LHCN-M2 (cell line): ENCODE results near the gene CEP295NL. TPM values are rescaled to one million over a fixed set of nuclear protein-coding genes. Genes with fewer than 3 reads are reported as not detected.
"Not testable (repeated sequence)": the region's sequence is repeated elsewhere in the genome, so short reads cannot be mapped to it uniquely, and the experiment has no call there.

Source experiments
- DNase-seq: peaks from one replicate; pipeline ENCODE4 v3.0.0-alpha.2; 2012; ENCODE audit warnings: low read depth
- total RNA-seq: library from RNA; depleted of rRNA; stranded (reverse); fragments of >200 nt; gene quantifications from 2 replicates; pipeline ENCODE4 v1.2.3, GENCODE V29; 2014

Gene CEP295NL
- total RNA-seq, 1 experiment from 2014 or later, result 0.17 TPM

DNA sequence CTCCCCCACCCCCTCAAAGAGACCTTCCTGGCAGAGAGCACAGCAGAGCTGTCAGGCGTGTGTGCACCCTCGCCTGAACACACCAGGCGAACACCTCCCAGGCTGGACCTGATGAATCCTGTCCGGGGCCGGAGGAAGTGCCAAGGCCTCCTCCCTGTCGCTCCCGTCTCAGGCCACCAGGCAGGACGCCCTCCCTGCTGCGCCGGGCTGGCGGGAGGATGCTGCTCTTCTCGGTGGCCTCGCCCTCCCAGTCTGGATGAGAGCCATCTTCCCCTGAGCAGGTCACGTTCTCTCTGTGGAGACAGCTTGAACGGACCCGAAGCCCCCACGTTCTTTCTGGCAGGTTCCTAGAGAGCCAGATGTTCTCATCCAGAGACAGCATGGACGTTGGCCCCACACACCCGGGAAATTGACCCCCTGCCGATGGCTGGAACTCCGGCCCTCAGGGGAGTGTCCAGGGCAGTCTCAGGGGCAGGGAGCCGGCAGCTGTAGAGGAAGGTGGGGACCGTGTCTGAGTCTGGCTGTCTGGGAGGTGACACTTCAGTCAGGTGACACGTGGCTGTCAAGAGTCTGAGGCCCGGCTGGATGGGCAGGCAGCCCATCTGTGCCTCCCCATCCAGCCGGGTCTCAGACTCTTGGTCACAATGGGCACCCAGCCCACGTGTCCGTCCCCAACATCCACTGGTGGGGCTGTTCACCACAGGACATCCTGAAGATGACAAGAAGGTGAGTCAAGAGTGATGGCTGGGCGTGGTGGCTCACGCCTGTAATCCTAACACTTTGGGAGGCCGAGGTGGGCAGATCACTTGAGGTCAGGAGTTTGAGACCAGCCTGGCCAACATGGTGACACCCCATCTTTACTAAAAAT is 27.1 kb upstream of the CEP295NL start:
- no peak for DNase-seq

DNA sequence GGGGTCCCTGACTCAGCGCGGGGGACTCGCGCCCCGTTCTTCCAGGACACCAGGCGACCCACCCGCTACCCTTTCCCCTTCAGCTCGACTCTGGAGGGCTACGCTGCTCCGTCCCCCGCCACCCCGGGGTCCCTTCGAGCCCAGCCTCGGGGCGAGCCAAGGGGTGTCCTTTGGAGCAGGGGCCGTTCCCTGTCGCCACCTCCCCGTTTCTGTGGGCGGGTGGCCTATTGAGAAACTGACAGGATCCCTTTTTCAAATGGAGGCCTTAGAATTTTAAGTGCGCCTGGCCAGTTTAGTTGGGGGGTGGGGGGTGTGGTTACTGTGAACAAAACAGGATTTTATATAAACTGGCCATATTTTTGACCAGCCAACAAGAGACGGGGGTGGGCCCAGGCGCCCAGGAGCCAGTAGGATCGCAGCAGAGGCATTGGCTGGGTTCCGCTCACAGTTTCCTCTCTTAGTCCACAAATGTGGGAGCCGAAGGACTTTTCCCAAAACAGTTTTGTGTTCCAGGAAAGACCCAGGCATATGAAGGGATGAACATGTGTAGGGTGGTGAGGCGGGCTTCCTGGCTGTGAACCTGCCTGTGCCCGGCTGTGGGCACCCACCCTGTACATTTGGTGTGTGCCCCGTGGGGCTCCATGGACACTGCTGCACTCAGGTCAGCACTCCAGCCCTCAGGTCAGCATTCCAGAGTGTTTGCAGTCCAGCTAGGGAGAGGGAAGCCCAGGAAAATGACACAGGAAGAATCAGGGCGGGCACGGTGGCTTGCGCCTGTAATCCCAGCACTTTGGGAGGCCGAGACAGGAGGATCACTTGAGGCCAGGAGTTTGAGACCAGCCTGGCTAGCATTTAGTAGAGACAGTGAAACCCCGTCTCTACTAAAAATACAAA is 22.9 kb upstream of the CEP295NL start:
- peak; percentile 52 for DNase-seq

DNA sequence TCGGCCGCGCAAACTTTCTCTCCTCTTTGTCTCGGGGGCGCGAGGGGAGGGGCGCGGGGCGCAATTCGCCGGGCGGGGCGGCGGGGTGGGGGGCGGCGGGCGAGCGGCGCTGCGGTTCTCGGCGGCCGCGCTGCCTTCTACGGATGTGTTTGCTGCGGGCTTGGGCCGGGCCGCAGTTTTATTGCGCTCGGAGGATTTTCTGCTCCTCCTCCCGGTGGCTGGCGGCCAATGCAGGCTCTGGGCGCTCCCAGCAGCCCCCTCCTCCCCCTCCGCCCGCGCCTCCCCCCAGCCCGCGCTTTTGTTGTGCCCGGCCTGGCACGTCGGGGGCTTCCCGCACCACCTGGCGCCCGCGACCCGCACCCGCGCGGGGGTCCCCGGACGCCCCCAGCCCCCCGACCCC is 22.2 kb upstream of the CEP295NL start, which contains the start of gene TIMP2:
Gene TIMP2 (minus strand): TSS at position 154 of the 400 bp plus-strand sequence. CDS start 299 bp downstream, outside the sequence.
- peak; percentile 73 for DNase-seq

DNA sequence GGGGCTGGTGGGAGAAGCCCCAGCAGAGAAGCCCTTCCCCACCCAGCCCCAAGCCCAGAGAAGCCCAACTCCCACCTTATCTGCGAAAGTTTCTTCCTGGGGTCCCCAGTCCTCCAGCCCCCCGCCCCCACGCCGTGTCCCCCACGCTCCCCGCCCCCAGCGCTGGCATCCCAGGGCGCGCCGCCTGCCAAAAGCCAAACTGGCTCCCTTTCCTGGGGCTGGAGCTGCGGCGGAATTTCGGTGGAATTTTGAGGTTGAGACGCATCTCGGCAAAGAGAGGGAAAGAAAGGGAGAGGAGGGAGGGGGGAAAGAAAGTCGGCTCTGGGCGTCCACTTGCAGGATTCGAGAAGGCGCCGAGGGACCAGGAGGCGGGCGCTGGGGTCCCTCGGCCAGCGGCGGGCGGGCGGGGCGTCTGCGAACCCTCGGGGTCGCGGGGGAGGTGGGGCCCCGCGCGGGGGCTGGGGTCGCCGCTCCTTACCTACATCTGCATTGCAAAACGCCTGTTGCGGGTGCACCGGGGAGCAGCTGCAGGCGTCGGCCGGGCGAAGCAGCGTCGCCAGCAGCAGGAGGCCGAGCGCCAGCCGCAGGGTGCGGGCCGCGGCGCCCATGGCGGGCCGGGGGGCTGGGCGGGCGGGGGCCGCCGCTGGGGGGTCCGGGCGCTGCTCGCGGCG is 21.6 kb upstream of the CEP295NL start:
- DNase-seq, result no peak

DNA sequence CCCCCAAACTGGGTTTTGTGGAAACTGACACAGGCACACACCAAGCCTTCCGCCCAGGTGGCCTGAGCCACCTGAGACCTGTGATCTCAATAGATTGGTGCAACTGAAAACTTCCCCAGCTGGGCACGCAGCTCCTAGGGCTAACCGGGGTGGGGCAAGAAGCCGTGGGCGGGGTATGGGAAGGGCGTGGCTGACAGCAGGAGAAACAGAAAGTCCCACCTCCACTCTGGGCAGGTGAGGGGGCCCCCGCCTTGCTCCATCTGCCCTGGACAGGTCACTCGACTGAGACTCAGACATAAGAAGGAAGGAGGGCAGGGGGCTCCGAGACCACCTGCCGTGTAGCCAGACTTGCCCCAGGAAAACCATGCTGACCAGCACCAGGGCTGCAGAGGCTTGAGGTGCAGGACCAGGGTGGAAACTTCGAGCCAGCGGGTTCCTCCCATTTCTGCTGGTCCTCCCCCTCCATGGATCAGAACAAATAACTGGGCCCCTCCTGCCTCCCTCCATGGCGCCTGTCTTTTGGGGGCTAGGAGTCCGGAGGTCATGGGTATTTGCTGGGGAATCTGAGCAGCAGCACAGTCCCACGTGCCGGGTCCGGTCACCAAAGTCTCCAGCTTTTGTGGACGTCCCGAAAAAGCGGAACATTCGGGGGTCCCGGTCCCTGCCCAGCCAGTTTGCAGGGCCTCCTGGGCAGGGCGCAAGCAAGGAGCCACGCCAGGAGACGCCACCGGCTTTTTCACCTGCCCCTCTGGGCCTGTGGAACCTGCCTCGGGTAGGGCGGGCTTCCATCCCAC is 20.9 kb upstream of the CEP295NL start:
- no peak for DNase-seq

DNA sequence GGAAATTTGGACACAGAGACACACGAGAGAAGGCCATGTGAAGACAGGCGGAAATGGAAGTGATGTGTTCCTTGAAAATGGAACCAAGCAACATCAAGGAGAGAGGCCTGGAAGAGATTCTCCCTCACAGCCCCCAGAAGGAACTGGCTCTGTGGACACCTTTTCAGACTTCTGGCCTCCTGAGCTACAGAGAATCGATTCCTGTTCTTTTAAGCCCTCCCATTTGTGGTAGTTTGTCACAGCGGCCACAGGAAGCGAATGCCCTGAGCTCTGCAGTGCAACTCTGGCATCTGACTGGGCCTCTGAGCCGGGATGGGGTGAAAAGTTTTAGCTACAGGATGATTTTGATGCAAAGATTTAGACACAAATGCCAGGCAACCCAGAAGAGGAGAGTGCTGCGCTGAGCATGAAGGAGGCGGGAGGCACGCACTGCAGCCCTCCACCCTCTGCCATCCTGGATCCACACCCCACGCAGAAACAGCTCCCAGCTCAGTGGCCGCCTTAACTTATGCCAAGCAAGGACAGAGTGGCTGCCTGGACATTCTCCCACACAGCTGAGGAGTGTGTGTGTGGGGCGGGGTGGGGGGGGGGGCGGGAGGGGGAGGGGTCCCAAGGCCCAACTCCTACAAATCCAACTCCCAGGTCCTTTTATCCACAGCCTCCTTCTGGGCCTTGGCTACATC is 20.0 kb upstream of the CEP295NL start:
- no peak for DNase-seq

DNA sequence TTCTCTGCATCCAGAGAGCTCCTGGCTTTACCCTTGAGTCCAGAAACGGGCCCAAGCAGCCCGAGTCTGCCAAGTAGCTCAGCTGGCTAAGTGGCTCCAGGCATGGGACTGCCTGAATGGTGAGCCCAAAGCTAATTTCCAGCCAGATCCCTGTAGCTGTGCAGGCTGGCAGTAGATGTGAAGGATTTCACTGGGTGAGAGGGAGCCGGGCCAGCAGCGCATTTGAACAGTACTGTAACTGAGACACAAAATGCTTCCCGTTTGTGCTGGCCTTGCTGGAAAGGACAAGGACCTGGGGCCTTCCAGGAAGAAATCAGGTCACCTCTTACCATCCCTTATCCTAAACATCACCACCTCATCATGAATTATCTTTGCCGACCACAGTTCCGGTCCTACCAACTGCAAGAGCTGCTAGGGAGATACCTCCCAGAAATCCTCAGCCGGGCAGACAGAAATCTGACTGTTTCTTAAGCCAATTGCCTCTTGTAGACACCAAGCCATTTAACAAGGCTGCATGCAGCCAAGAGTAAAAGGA is 18.5 kb upstream of the CEP295NL start:
- DNase-seq, result no peak

DNA sequence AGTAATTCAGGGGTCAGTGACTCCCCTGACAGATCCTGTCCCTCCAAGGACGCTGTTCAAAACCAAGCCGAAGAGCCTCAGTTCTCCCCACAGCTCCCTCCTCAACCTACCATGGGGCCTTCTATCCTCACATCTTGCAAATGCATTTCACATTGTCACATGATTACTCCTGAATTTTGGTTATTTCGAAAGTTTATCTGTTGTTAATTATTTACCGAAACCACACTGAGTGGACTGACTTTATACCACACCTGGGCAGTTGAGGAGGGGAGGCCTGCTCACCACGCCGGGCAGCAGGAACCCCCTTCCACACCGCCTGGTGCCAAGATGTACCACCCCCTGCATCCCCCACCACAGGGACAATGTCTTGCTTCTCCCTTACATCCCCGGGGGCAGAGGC is 17.5 kb upstream of the CEP295NL start:
- no peak for DNase-seq

DNA sequence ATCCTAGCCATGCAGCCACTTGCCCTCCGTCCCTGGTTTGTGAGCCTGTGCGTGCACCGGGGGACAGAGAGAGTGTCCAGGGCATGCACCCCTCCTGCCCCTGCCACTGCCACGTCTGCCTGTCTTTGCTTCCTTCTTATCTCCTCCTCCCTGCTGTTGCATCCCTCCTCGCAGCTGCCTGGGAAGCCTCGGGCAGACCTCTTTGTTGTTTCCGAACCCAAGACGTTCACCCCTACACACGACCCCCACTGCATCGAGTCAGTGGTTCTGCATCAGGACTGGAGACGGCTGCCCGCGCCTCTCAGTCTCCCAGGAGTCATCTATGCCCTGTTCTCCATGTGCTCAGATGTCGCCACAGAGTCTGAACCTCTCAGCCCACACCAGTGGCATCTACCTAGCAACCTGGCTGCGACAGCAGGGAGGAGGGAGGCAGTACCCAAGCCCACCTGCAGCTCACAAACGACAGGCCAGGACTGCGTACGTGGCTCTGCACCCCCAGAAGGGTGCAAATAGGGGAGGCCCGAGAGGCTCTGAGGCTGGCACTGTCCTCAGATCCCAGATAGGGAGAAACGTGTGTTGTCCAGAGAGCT is 17.0 kb upstream of the CEP295NL start:
- no peak for DNase-seq

DNA sequence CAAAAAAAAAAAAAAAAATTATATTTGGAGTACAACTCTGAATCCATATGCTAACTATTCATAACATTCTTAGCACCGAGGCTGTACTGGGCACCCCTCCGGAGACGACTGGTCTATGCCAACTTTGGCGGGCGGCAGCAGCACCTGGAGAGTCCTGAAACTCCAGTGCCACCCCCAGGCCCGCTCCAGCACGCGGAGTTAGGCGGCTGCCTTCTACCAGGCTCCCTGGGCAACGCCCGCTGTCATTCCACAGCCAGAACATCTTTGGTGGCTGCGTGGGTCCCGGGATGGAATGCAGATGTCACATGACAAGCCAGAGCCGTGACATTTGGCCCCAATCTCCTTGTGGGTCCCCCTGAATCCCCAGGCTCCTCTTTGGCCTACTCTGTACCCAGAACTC is 16.0 kb upstream of the CEP295NL start:
- DNase-seq, result no peak

DNA sequence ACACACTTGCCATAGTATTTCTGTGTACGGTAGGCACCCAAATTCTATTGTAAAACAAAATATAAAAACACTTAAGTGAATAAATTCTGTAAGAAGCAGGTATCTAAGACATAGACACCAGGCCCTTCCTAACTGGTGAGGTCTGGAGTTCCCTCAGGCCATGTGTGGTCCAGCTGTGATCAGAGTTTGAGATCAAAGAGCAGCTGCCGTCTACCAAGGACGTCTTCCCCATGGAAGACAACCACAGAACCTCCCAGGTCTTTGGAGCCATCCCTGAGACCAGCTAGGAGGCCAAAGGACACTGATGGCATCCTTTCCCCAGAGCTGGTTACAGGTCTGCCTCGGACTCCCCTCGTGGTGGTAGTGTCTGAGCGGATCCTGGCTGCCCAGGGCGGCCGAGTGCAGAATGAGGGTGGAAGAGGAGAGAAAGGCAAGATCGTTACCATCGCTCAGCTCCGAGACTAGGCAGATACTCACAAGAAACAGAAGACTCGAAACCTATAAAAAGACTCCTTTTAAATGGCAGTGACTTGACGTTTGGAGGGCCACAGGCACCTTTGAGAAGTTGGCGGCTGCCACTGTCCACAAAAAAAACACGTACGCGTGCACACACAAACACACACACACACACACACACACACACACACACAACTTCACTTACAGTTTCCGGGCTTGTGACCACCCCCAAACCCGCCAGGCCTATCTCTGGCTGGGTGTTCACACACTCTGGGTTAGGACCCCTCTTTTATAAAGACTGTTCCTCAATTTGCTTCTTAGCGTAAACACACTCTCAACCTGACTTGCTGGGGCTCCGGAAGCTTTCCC is 14.7 kb upstream of the CEP295NL start:
- DNase-seq, result no peak

DNA sequence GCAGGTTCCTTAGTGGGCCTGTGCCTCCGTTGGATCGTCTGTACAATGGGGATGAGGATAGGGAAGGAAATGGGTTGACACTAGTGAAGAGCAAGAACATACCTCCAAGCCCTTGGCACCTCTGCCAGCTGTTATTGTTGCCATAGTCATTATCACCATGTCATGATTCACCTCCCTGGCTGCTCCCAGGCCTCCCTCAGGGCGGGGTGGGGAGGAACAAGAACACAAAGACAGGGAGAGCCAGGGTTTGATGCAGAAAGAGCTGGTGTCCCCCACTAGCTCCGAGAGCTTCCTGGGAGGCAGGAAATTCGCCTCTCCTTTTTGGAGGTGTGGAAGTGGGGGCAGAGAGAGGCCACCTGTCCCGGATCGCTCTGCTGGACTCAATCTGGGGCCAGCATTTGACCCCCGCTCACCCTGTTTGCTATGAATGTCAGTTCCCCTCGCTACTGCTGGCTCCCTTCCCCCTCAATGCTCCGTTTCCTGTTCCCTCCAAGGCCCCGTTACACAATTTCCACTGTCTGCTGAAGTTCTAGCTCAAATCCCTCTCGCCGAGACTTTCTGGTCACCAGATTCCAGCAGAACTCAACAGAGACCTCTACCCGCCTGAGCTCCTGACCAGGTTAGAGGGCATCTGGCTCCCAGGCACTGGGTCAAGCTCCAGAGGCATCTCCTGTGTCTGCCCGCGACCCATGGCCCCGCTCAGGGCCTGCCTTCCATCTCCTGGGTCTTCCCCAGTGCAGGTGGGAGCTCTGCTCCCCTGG is 13.1 kb upstream of the CEP295NL start:
- peak; percentile 89 for DNase-seq

DNA sequence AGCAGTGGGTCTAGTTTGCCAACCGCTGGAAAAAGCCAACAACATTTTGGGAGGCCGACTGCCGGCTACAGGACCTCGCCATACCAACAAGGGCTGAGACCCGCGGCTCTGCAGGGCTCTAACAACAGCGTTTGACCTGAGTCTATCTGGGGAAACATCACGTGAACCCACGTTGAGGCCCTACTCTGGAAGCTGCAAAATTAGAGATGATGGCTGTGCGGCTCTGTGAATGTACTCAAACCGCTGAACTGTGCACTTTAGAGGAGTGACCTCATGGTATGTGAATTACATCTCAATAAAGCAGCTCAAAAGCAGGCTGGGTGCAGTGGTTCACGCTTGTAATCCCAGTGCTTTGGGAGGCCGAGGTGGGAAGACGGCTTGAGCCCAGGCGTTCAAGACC is 10.1 kb upstream of the CEP295NL start:
- DNase-seq, result no peak

DNA sequence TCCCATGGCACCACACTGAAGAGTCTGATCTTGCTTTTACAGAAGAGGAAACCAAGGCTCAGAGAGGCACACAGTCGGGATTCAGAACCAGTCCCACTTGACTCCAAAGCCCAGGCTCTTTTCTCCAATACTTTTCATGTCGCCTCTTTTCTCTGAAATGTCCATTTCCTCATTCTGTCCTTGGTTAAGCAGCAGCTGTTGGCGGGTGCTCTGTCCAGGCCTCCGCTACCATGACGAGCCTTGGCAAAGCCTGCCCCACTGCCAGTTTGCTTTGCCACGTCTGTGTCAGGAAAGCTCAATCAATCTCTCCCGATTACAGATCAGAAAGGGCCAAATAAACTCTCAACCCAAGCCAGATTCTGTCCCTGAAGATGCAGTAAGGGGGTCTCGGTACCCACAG is 9.1 kb upstream of the CEP295NL start:
- no peak for DNase-seq

DNA sequence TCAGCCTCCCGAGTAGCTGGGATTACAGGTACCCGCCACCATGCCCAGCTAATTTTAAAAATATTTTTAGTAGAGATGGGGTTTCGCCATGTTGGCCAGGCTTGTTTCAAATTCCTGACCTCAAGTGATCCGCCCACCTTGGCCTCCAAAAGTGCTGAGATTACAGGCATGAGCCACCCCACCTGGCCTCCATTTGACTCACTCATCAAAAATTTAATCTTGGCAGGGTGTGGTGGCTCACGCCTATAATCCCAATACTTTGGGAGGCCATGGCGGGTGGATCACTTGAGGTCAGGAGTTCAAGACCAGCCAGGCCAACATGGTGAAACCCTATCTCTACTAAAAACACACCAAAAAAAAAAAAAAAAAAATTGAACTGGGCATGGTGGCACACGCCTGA is 8.5 kb upstream of the CEP295NL start:
- not testable (repeated sequence) for DNase-seq

DNA sequence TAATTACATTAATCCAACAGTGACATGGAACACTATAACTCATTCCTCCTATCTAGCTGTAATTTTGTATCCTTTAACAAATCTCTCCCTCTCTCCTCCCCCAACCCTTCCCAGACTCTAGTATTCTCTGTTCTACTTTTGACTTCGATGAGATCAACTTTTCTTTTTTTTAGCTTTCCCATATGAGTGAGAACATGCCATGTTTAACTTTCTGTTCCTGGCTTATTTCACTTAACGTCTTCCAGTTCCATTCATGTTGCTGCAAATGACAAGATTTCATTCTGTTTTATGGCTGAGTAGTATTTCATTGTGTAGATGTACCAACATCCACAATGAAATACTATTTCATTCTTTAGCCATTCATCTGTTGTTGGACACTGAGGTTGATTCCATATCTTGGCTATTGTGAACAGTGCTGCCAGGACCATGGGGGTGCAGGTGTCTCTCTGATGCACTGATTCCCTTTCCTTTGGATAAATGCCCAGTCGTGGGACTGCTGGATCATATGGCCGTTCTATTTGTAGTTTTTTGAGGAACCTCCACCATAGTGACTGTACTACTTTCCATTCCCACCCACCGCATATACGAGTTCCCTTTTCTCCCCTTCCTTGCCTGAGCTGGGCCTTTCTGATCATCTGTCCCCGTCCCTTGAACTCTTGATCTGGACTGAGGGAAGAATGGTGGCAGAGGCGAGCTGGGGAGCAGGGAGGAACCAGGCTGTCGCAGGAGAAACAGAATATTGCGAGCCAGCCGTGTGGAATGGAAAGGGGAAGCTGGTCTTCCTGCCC is 7.7 kb upstream of the CEP295NL start:
- no peak for DNase-seq

DNA sequence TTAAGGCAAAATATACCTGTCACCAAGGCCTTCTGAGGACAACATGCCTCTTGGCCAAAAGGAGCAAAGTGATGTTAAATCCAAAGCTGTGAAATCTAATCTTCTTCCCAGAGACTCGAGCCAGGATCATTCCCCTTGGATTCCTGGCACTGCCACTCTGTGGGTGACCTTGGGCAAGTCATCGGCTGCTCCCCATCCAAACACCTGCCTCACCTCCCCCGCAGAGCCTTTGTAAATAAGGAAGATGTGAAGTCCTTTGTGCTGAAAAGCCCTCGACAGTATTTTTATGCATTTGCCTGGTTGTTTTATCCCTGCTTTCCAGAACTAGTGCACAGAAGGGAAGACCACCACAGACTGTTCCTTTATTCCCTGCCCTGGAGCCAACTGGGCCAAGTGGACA is 5.4 kb upstream of the CEP295NL start:
- DNase-seq, result no peak
